Epithelial cell of prostate (primary cell): ENCODE data around the gene PIEZO2.
"Not testable (repeated sequence)": the region's sequence is repeated elsewhere in the genome, so short reads cannot be mapped to it uniquely, and the experiment has no call there.

Experiments
- DNase-seq: peaks from one replicate; pipeline ENCODE4 v3.0.0-alpha.2; 2011; ENCODE audit warnings: low read depth, low spot score
- H3K27ac ChIP-seq: fragments of 450-650 bp; 2 replicates; pipeline ENCODE4 v1.5.1; 2017; ENCODE audit warnings: mild to moderate bottlenecking

The PIEZO2 gene

GRCh38 chr18:10942998-10943397 is 206.4 kb downstream of the PIEZO2 start:
- H3K27ac ChIP-seq, result no peak overlapping the region
- no peak for DNase-seq

- H3K27ac ChIP-seq, result no peak overlapping the region
- no peak for DNase-seq
Observed at GRCh38 chr18:10939822-10940221, 209.5 kb downstream of the PIEZO2 start.

GRCh38 chr18:10937743-10938640 is 211.4 kb downstream of the PIEZO2 start:
- no peak for DNase-seq
- H3K27ac ChIP-seq, result no peak overlapping the region

GRCh38 chr18:10936176-10937053 is 213.0 kb downstream of the PIEZO2 start:
- no peak for DNase-seq
- no peak overlapping the region for H3K27ac ChIP-seq

GRCh38 chr18:10935588-10935987 is 213.8 kb downstream of the PIEZO2 start:
- no peak for DNase-seq
- no peak overlapping the region for H3K27ac ChIP-seq

- not testable (repeated sequence) for H3K27ac ChIP-seq, DNase-seq
Observed at GRCh38 chr18:10933648-10934047, 215.7 kb downstream of the PIEZO2 start.

GRCh38 chr18:10930076-10930475 is 219.3 kb downstream of the PIEZO2 start:
- DNase-seq, result no peak
- no peak overlapping the region for H3K27ac ChIP-seq

- DNase-seq, result no peak
- no peak overlapping the region for H3K27ac ChIP-seq
Observed at GRCh38 chr18:10928772-10929373, 220.5 kb downstream of the PIEZO2 start.

- no peak overlapping the region for H3K27ac ChIP-seq
- no peak for DNase-seq
Observed at GRCh38 chr18:10928011-10928771, 221.2 kb downstream of the PIEZO2 start.

- H3K27ac ChIP-seq, result no peak overlapping the region
Observed at GRCh38 chr18:10927286-10927992, 221.9 kb downstream of the PIEZO2 start.

GRCh38 chr18:10926621-10927161 is 222.7 kb downstream of the PIEZO2 start:
- H3K27ac ChIP-seq, result no peak overlapping the region
- DNase-seq, result no peak

More at GRCh38 chr18:10927286-10927992, 221.9 kb downstream of the PIEZO2 start:
- no peak for DNase-seq

- H3K27ac ChIP-seq, result no peak overlapping the region
- DNase-seq, result no peak
Observed at GRCh38 chr18:10924290-10924689, 225.1 kb downstream of the PIEZO2 start.

- H3K27ac ChIP-seq, result no peak overlapping the region
- no peak for DNase-seq
Observed at GRCh38 chr18:10923551-10924070, 225.8 kb downstream of the PIEZO2 start.

- no peak overlapping the region for H3K27ac ChIP-seq
- DNase-seq, result no peak
Observed at GRCh38 chr18:10923141-10923540, 226.2 kb downstream of the PIEZO2 start.

GRCh38 chr18:10922712-10923111 is 226.7 kb downstream of the PIEZO2 start:
- not testable (repeated sequence) for DNase-seq, H3K27ac ChIP-seq

- H3K27ac ChIP-seq, DNase-seq: not testable (repeated sequence)
Observed at GRCh38 chr18:10920309-10920708, 229.1 kb downstream of the PIEZO2 start.

GRCh38 chr18:10919851-10920250 is 229.5 kb downstream of the PIEZO2 start:
- no peak for DNase-seq

GRCh38 chr18:10916865-10917264 is 232.5 kb downstream of the PIEZO2 start:
- H3K27ac ChIP-seq, result no peak overlapping the region
- no peak for DNase-seq

More at GRCh38 chr18:10919851-10920250, 229.5 kb downstream of the PIEZO2 start:
- no peak overlapping the region for H3K27ac ChIP-seq

GRCh38 chr18:10916387-10916786 is 233.0 kb downstream of the PIEZO2 start:
- DNase-seq, result no peak
- H3K27ac ChIP-seq, result no peak overlapping the region
